GM23338 (cell line): ENCODE measurements around the gene PICALM. TPM values are rescaled to one million over a fixed set of nuclear protein-coding genes. Genes with fewer than 3 reads are reported as not detected.

ENCODE experiments used
- ATAC-seq: fragments of 200-7000 bp; cut with Tn5 transposase; 3 replicates; pipeline ENCODE4 v1.9.1; 2020
- DNase-seq: peaks from one replicate; pipeline ENCODE4 v3.0.0-alpha.2; 2015; ENCODE audit warnings: low spot score
- H2AFZ ChIP-seq: fragments of 200-600 bp; sonication (generic); 2 replicates; pipeline ENCODE4 v1.8.0; 2016; ENCODE audit warnings: antibody characterized with exemption, mild to moderate bottlenecking, moderate library complexity
- H3F3A ChIP-seq: fragments of 200-600 bp; sonication (generic); replicated peaks from 2 replicates; pipeline ENCODE4 v1.8.0; 2017; ENCODE audit warnings: antibody characterized with exemption, mixed run types, low read depth
- H3K27ac ChIP-seq: fragments of 200-600 bp; sonication (generic); 2 replicates; pipeline ENCODE4 v1.6.1; 2016; ENCODE audit warnings: low read depth
- H3K27me3 ChIP-seq: fragments of 200-600 bp; sonication (generic); 2 replicates; pipeline ENCODE4 v1.8.0; 2016; ENCODE audit warnings: mild to moderate bottlenecking, mixed run types, moderate library complexity; ENCODE audit not compliant: insufficient read depth
- H3K36me3 ChIP-seq: fragments of 200-600 bp; sonication (generic); 2 replicates; pipeline ENCODE4 v1.8.0; 2016; ENCODE audit warnings: mild to moderate bottlenecking; ENCODE audit not compliant: insufficient read depth
- H3K4me1 ChIP-seq: fragments of 200-600 bp; sonication (generic); 2 replicates; pipeline ENCODE4 v1.8.0; 2016; ENCODE audit warnings: mild to moderate bottlenecking, moderate library complexity; ENCODE audit not compliant: insufficient read depth
- H3K4me2 ChIP-seq: fragments of 200-600 bp; sonication (generic); 2 replicates; pipeline ENCODE4 v1.7.1; 2017; ENCODE audit warnings: mixed run types
- H3K4me3 ChIP-seq: fragments of 200-600 bp; sonication (generic); 2 replicates; pipeline ENCODE4 v1.6.1; 2016; ENCODE audit warnings: mixed run types
- H3K79me2 ChIP-seq: fragments of 200-600 bp; sonication (generic); replicated peaks from 2 replicates; pipeline ENCODE4 v1.8.0; 2017; ENCODE audit warnings: mild to moderate bottlenecking; ENCODE audit not compliant: insufficient read depth
- H3K9me2 ChIP-seq: fragments of 200-600 bp; sonication (generic); 2 replicates; pipeline ENCODE4 v1.8.0; 2017; ENCODE audit not compliant: insufficient read depth
- H4K20me1 ChIP-seq: fragments of 200-600 bp; sonication (generic); replicated peaks from 2 replicates; pipeline ENCODE4 v1.8.0; 2017; ENCODE audit warnings: mild to moderate bottlenecking; ENCODE audit not compliant: insufficient read depth
- H3K27ac Mint-ChIP-seq: 2 replicates; pipeline ENCODE4 v1.8.0; 2020; ENCODE audit warnings: inconsistent platforms, mild to moderate bottlenecking, moderate library complexity, mixed read lengths
- H3K27me3 Mint-ChIP-seq: 3 replicates; pipeline ENCODE4 v1.8.0; 2022; ENCODE audit warnings: low read depth, mild to moderate bottlenecking, moderate library complexity, mixed read lengths, inconsistent platforms; ENCODE audit not compliant: insufficient read depth, poor library complexity
- H3K36me3 Mint-ChIP-seq: 3 replicates; pipeline ENCODE4 v1.8.0; 2021; ENCODE audit warnings: low read depth, mild to moderate bottlenecking, inconsistent platforms, moderate library complexity, mixed read lengths
- H3K4me1 Mint-ChIP-seq: 3 replicates; pipeline ENCODE4 v1.8.0; 2020; ENCODE audit warnings: mild to moderate bottlenecking, inconsistent platforms, mixed read lengths
- H3K4me3 Mint-ChIP-seq: 3 replicates; pipeline ENCODE4 v1.8.0; 2021; ENCODE audit warnings: moderate library complexity, mild to moderate bottlenecking, inconsistent platforms, mixed read lengths
- H3K9me3 Mint-ChIP-seq: 3 replicates; pipeline ENCODE4 v1.8.0; 2020; ENCODE audit warnings: moderate library complexity, mild to moderate bottlenecking, inconsistent platforms, mixed read lengths
- CREB1 ChIP-seq: fragments of 250-450 bp; sonication (Bioruptor Pico); IDR thresholded peaks from 2 replicates; pipeline ENCODE4 v1.5.0; 2020; ENCODE audit warnings: low read depth, mild to moderate bottlenecking, moderate library complexity
- NANOG ChIP-seq: IDR thresholded peaks from 2 replicates; pipeline ENCODE4 v1.6.1; 2016; ENCODE audit warnings: antibody characterized with exemption, borderline replicate concordance
- POLR2AphosphoS5 ChIP-seq: IDR thresholded peaks from 2 replicates; pipeline ENCODE4 v1.6.1; 2016; ENCODE audit warnings: antibody characterized with exemption, low read depth
- STAT1 ChIP-seq: IDR thresholded peaks from one replicate; pipeline ENCODE4 v1.6.1; 2016; ENCODE audit warnings: antibody characterized with exemption; ENCODE audit not compliant: unreplicated experiment
- ZNF114 ChIP-seq: fragments of 250-450 bp; sonication (Bioruptor Pico); IDR thresholded peaks from 2 replicates; pipeline ENCODE4 v1.5.0; 2020; ENCODE audit warnings: mild to moderate bottlenecking, moderate library complexity
- ZNF331 ChIP-seq: fragments of 250-450 bp; sonication (Bioruptor Pico); IDR thresholded peaks from 2 replicates; pipeline ENCODE4 v1.5.0; 2020; ENCODE audit warnings: low read depth, mild to moderate bottlenecking, moderate library complexity
- polyA plus RNA-seq: library from polyadenylated mRNA; unstranded; fragments of >200 nt; fragmentation: Nextera tagmentation; extraction: Ambion mirVana; gene quantifications from 2 replicates; pipeline ENCODE4 v1.2.1, GENCODE V29; 2016
- total RNA-seq: library from RNA; depleted of rRNA; stranded (reverse); fragments of >200 nt; shearing (Covaris generic); gene quantifications from 2 replicates; pipeline ENCODE4 v1.2.3, GENCODE V29; 2014
- TF ChIP-seq, protein P1 (sequence below): fragments of 250-450 bp; sonication (Bioruptor Pico); IDR thresholded peaks from 2 replicates; pipeline ENCODE4 v1.5.0; 2020; ENCODE audit warnings: mild to moderate bottlenecking, moderate library complexity
- TF ChIP-seq, protein P2 (sequence below): IDR thresholded peaks from one replicate; pipeline ENCODE4 v1.6.1; 2018; ENCODE audit warnings: antibody characterized with exemption; ENCODE audit not compliant: unreplicated experiment

PICALM gene
- total and polyA plus RNA-seq, 2 experiments from 2014 or later: 27.9 to 134 TPM

DNA sequence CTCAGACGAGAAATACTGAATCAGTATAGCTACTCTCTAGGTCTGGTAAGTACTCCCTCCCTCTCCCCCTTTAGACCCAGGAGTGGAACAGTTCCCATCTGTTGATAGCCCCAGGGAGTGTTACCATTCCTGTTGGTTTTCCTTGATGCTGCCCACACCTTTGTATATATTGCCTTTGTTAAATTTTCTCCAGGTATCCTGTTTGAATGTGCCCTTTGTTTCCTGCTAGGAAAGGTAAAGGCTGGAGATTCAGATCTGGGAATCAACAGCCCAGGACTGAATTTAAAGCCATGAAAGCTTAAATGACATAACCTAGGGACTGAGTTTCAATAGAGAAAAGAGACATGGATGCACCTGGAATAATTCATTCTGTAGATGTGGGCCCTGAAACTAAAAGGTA lies 145.4 kb downstream of the PICALM start (continued):
- TF ChIP-seq, protein P1, sequence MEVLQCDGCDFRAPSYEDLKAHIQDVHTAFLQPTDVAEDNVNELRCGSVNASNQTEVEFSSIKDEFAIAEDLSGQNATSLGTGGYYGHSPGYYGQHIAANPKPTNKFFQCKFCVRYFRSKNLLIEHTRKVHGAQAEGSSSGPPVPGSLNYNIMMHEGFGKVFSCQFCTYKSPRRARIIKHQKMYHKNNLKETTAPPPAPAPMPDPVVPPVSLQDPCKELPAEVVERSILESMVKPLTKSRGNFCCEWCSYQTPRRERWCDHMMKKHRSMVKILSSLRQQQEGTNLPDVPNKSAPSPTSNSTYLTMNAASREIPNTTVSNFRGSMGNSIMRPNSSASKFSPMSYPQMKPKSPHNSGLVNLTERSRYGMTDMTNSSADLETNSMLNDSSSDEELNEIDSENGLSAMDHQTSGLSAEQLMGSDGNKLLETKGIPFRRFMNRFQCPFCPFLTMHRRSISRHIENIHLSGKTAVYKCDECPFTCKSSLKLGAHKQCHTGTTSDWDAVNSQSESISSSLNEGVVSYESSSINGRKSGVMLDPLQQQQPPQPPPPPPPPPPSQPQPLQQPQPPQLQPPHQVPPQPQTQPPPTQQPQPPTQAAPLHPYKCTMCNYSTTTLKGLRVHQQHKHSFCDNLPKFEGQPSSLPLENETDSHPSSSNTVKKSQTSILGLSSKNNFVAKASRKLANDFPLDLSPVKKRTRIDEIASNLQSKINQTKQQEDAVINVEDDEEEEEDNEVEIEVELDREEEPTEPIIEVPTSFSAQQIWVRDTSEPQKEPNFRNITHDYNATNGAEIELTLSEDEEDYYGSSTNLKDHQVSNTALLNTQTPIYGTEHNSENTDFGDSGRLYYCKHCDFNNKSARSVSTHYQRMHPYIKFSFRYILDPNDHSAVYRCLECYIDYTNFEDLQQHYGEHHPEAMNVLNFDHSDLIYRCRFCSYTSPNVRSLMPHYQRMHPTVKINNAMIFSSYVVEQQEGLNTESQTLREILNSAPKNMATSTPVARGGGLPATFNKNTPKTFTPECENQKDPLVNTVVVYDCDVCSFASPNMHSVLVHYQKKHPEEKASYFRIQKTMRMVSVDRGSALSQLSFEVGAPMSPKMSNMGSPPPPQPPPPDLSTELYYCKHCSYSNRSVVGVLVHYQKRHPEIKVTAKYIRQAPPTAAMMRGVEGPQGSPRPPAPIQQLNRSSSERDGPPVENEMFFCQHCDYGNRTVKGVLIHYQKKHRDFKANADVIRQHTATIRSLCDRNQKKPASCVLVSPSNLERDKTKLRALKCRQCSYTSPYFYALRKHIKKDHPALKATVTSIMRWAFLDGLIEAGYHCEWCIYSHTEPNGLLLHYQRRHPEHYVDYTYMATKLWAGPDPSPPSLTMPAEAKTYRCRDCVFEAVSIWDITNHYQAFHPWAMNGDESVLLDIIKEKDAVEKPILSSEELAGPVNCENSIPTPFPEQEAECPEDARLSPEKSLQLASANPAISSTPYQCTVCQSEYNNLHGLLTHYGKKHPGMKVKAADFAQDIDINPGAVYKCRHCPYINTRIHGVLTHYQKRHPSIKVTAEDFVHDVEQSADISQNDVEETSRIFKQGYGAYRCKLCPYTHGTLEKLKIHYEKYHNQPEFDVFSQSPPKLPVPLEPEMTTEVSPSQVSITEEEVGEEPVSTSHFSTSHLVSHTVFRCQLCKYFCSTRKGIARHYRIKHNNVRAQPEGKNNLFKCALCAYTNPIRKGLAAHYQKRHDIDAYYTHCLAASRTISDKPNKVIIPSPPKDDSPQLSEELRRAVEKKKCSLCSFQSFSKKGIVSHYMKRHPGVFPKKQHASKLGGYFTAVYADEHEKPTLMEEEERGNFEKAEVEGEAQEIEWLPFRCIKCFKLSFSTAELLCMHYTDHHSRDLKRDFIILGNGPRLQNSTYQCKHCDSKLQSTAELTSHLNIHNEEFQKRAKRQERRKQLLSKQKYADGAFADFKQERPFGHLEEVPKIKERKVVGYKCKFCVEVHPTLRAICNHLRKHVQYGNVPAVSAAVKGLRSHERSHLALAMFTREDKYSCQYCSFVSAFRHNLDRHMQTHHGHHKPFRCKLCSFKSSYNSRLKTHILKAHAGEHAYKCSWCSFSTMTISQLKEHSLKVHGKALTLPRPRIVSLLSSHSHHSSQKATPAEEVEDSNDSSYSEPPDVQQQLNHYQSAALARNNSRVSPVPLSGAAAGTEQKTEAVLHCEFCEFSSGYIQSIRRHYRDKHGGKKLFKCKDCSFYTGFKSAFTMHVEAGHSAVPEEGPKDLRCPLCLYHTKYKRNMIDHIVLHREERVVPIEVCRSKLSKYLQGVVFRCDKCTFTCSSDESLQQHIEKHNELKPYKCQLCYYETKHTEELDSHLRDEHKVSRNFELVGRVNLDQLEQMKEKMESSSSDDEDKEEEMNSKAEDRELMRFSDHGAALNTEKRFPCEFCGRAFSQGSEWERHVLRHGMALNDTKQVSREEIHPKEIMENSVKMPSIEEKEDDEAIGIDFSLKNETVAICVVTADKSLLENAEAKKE (CRISPR knock-in tag): no peak
- TF ChIP-seq ZNF114 (no peak), POLR2AphosphoS5 (no peak), STAT1 (no peak), ZNF331 (no peak), NANOG (no peak)

DNA sequence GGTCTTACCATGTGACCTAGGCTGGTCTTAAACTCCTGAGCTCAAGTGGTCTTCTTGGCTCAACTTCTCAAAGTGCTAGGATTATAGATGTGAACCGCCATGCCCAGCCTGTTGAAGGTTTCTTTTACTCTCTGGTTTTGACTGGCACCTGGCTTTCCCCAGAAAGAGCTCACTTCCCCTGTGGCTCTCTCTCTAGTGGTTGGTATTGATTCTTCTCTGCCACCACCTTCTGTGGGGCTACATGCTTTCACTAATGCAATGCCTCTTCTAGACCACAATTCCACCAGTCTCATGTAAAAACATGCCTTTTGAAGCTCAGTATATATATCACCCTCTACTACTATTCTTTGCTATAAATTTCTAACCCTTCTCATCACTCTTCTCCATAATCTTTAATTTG lies 146.5 kb downstream of the PICALM start:
- H3K9me3 Mint-ChIP-seq: peaks cover 5% of the 10 kb centered on the region; the same call in 1 of the 3 replicates
- no peak for TF ChIP-seq ZNF331
- TF ChIP-seq CREB1: no peak
- TF ChIP-seq, protein P2, sequence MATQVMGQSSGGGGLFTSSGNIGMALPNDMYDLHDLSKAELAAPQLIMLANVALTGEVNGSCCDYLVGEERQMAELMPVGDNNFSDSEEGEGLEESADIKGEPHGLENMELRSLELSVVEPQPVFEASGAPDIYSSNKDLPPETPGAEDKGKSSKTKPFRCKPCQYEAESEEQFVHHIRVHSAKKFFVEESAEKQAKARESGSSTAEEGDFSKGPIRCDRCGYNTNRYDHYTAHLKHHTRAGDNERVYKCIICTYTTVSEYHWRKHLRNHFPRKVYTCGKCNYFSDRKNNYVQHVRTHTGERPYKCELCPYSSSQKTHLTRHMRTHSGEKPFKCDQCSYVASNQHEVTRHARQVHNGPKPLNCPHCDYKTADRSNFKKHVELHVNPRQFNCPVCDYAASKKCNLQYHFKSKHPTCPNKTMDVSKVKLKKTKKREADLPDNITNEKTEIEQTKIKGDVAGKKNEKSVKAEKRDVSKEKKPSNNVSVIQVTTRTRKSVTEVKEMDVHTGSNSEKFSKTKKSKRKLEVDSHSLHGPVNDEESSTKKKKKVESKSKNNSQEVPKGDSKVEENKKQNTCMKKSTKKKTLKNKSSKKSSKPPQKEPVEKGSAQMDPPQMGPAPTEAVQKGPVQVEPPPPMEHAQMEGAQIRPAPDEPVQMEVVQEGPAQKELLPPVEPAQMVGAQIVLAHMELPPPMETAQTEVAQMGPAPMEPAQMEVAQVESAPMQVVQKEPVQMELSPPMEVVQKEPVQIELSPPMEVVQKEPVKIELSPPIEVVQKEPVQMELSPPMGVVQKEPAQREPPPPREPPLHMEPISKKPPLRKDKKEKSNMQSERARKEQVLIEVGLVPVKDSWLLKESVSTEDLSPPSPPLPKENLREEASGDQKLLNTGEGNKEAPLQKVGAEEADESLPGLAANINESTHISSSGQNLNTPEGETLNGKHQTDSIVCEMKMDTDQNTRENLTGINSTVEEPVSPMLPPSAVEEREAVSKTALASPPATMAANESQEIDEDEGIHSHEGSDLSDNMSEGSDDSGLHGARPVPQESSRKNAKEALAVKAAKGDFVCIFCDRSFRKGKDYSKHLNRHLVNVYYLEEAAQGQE: no peak
- no peak for TF ChIP-seq ZNF114

More for the DNA sequence above, 146.5 kb downstream of the PICALM start:
- Histone ChIP-seq H3K4me1 (peaks cover 10% of the 10 kb centered on the region; the same call in 1 of the 2 replicates), H3K27ac (no peak overlapping the region), H2AFZ (no peak overlapping the region), H3K4me2 (no peak overlapping the region), H3K36me3 (no peaks in the 10 kb centered on the region), H3K4me3 (no peak overlapping the region), H3K79me2 (no peaks in the 10 kb centered on the region), H3K9me2 (no peaks in the 10 kb centered on the region), H3F3A (no peaks in the 10 kb centered on the region), H3K27me3 (no peaks in the 10 kb centered on the region), H4K20me1 (no peaks in the 10 kb centered on the region)
- Mint-ChIP-seq H3K27me3 (no peaks in the 10 kb centered on the region), H3K4me3 (no peak overlapping the region), H3K36me3 (no peaks in the 10 kb centered on the region), H3K27ac (no peak overlapping the region), H3K4me1 (peaks cover 16% of the 10 kb centered on the region)
- DNase-seq (no peak), ATAC-seq (no peak)
